GM12892 (cell line): ENCODE results near the gene ANKS1A.

Experiments
- POLR2AphosphoS5 ChIP-seq: IDR thresholded peaks from 2 replicates; pipeline ENCODE4 v1.6.1; 2011; ENCODE audit warnings: low read depth, low read length, control low read depth
- TAF1 ChIP-seq: IDR thresholded peaks from 2 replicates; pipeline ENCODE4 v1.6.1; 2011; ENCODE audit warnings: low read depth, mild to moderate bottlenecking, control low read depth, low read length, borderline replicate concordance

GRCh38 chr6:35120746-35121145 lies 231.7 kb downstream of the ANKS1A start:
- TF ChIP-seq POLR2AphosphoS5 (no peak), TAF1 (no peak)
